Stimulated activated CD4-positive, alpha-beta T cell treated with anti-CD3 and anti-CD28 coated beads, Interleukin-4, amount 100 ng/mL, for 4 hours (primary cell): ENCODE results near the gene TMA16.
"Not testable (repeated sequence)": the region's sequence is repeated elsewhere in the genome, so short reads cannot be mapped to it uniquely, and the experiment has no call there.

Source experiments
- DNase-seq, 2 experiments: peaks; one replicate each; pipeline ENCODE4 v3.0.0-alpha.2; 2020

Gene TMA16

DNA sequence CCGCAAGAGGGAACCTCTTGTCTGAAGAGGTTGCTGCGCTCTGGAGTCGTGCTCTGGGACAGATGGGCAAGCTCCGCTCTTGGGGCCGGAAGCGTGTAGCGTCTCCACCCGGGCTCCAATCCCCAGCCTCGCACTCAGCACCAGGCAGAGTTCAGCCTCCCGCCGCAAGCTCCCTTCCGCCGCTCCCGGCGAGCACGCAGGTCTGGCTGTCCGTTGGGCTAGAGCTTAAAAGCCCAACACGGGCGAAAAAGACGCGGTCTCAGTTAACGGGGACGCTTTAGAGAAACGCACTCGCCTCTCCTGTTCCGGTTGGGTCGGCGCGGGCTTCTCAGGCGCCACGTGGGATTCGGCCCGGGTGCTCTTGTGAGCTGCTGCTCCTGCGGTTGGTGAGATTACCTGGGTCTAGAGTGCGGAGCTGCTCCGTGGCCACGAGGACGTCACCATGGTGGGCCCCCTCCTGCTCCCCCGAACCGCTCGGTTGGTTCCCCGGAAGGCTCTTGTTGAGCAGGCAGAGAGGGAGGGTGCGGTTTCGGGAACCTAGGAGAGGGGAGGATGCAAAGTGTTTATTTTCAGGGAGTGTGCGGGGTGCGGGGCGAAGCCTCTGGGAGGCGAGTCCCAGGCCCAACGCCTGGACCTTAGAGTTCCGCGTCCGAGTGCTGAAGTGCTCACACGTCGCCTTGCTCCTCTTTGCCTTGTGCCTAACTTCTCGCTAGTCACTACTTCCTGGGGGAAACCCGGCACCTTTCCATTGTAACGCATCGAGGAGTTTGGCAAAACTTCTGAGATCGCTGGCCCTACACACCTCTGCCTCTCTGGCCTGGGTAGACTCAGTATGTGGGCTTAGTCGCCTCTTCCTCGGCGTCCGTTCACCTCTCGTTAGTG lies at the start of gene TMA16:
Gene TMA16, plus strand, starts transcription at position 331 of the 882 bp plus-strand sequence. Its CDS starts 112 bp downstream, at position 443.
- peak; percentile 76 to 78 for DNase-seq

GRCh38 chr4:163447023-163447422 lies 47.5 kb upstream of the TMA16 start:
- not testable (repeated sequence) for DNase-seq

DNA sequence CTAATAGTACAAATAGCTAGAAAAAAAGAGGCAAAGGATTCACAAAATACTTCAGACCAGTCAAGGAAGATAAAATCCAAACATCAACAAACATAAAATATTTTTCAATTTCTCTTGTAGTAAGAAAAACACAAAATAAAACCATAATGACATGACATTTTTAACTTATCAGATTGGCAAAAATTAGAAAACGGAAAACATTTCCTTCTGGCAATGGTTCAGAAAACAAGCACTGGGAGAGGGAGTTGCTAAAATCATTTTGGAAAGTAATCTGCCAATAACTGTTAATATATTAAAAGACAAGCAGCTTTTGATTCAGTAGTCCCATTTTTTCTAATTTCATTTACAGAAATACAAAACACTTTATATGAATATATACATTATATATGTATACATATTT lies 47.0 kb upstream of the TMA16 start:
- DNase-seq: no peak

GRCh38 chr4:163448540-163449203 lies 45.8 kb upstream of the TMA16 start:
- DNase-seq: no peak

- no peak for DNase-seq
Measured at GRCh38 chr4:163462556-163462955, 31.9 kb upstream of the TMA16 start.

GRCh38 chr4:163467082-163467770 lies 27.3 kb upstream of the TMA16 start:
- DNase-seq: no peak

- no peak for DNase-seq
Measured at GRCh38 chr4:163470391-163470790, 24.1 kb upstream of the TMA16 start.

DNA sequence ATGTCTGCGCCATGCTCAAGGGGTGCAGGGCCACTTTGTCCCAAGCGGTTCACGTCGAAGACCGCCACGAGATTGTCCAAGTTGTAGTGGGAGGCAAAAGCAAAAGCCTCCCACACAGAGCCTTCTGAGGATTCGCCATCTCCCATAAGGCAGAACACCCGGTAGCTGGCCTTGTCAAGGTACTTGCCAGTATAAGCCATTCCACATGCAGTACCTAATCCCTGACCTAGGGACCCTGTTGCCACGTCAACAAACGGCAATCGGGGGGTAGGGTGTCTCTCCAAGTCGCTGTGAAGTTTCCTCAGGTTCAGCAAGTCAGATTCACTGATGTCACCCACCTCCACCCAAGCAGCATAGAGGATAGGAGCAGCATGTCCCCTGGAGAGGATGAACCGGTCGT lies 21.4 kb upstream of the TMA16 start:
- no peak for DNase-seq

- DNase-seq: no peak
Measured at GRCh38 chr4:163473576-163473975, 20.9 kb upstream of the TMA16 start, which contains the start of gene TKTL2. TSS of gene TKTL2 (minus strand) at chr4:163473754. CDS start at chr4:163473734, 20 bp downstream.

DNA sequence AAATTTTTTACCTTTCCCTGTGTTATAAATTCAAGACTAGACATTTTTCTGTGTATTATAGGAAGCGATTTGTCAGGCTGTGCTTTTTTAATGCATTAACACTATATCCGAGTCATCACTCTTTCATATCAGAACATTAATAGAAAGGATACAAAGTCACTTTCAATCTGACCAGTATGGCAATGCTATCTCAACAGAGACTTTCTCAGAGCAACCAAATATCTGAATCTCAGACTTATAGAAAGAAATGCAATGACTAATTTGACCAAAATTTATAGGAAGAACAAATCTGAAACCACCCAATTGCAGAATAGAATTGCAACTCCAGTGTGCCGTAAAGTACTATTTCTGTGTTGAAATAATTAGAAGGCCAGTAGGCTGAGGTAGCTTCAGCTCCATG lies 20.5 kb upstream of the TMA16 start:
- DNase-seq: no peak

GRCh38 chr4:163476761-163477438 lies 17.6 kb upstream of the TMA16 start:
- DNase-seq: no peak

GRCh38 chr4:163482190-163482589 lies 12.3 kb upstream of the TMA16 start:
- DNase-seq: no peak

- peak; percentile 30 to 31 for DNase-seq
Measured at GRCh38 chr4:163484906-163485305, 9.6 kb upstream of the TMA16 start.

GRCh38 chr4:163485589-163485988 lies 8.9 kb upstream of the TMA16 start:
- DNase-seq: no peak

- no peak for DNase-seq
Measured at GRCh38 chr4:163486321-163486720, 8.2 kb upstream of the TMA16 start.

GRCh38 chr4:163489929-163490328 lies 4.6 kb upstream of the TMA16 start:
- DNase-seq: no peak

GRCh38 chr4:163492951-163493504 lies 1.5 kb upstream of the TMA16 start:
- no peak for DNase-seq

DNA sequence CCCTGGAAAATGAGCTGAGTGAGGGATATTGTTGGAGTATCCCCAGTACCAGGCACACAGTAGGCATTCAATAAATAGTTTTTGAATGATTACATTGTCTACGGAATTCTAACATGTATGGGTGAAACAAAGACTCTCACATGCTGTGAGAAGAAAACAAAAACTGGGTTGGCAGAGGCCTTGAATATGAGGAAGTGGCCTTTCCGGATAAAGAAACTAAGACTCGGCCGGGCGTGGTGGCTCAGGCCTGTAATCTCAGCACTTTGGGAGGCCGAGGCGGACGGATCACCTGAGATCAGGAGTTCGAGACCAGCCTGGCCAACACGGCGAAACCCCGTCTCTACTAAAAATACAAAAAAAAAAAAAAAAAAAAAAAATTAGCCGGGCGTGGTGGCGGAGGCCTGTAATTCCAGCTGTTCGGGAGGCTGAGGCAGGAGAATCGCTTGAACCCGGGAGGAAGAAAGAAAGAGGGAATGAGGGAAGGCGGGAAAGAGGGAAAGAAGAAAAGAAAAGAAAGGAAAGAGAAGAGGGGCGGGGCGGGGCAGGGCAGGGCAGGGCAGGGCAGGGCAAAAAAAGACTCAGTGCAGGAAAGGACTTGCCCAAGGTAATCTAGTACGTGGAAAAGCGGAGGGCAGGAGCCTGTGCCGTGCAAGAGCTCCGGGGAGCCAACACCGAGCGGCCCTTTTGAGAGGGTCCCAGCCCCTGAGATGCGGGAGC lies 689 bp upstream of the TMA16 start:
- DNase-seq: no peak

DNA sequence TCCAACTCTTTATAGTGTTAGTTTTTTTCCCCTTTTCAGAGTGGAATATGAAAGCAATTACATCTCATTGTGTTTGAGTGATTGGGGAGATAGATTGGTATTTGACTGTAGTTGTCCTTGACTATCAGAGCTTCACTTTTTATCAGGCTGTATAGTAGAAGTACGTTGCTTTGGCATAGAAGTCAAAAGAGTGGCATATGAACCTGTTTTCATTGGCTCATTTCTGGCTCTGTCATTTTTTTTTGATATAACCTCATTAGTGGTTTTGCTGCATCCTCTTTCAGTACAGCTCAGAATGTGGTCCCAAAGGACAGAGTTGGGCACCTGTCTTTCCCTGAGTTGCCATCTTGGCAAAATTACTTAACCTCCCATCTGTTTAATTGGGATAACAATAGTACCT lies 1.4 kb downstream of the TMA16 start:
- no peak for DNase-seq

- DNase-seq: no peak
Measured at GRCh38 chr4:163500586-163500985, 6.1 kb downstream of the TMA16 start.

DNA sequence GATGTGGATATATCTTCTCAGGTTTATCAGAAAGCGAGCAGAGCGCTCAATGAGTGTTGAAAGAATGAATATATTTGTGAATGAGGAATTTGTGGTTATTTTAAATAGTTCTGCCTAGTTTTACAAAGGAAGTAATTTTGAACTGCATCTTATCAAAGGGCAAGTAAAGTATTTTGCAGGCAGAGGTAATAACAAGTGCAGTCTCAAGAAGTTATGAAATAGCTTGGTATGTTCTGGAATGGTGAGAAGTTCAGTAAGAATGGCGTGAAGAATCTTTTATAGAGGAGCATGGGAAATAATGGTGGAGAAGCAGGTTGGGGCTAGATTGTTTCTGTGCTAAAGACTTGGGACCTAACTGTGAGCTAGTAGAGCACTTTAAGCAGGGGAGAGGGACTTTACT lies 10.9 kb downstream of the TMA16 start:
- no peak for DNase-seq

- DNase-seq: no peak
Measured at GRCh38 chr4:163515198-163515597, 20.7 kb downstream of the TMA16 start.
